ENCODE results near the gene HOXB8.

The HOXB8 gene

DNA sequence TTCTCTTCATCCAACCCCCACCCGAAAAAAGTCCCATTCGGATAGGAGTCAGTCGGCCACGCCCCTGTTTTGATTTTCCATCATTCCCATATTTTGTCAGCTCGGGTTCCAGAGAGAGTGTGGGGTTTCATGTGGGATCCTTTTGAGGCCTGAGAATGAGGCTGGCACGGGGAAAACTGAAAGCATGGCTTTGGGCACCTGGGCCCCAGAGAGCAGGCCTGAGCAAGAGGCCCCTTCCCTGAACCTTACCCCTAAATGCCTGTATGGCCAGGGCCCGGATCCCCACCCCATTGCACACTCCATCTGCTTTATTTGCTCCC lies 32.4 kb downstream of the HOXB8 start:
- no peak for DNase-seq

- DNase-seq, result no peak
Observed at GRCh38 chr17:48579760-48580554, 35.1 kb downstream of the HOXB8 start.

DNA sequence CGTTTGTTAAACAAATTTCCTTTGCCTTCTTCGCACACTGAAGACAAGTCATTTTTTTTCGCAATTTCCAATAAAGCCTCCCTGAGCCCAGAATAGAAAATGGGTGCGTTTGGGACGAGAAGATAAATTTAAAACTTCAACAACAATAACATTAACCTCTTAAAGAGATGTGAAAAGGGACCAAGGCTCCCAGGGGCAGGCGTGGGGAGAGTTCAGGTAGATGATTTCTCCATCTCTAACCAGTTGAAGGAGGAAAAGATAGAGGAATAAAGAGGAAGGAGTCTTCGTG lies 35.7 kb downstream of the HOXB8 start:
- no peak for DNase-seq

DNA sequence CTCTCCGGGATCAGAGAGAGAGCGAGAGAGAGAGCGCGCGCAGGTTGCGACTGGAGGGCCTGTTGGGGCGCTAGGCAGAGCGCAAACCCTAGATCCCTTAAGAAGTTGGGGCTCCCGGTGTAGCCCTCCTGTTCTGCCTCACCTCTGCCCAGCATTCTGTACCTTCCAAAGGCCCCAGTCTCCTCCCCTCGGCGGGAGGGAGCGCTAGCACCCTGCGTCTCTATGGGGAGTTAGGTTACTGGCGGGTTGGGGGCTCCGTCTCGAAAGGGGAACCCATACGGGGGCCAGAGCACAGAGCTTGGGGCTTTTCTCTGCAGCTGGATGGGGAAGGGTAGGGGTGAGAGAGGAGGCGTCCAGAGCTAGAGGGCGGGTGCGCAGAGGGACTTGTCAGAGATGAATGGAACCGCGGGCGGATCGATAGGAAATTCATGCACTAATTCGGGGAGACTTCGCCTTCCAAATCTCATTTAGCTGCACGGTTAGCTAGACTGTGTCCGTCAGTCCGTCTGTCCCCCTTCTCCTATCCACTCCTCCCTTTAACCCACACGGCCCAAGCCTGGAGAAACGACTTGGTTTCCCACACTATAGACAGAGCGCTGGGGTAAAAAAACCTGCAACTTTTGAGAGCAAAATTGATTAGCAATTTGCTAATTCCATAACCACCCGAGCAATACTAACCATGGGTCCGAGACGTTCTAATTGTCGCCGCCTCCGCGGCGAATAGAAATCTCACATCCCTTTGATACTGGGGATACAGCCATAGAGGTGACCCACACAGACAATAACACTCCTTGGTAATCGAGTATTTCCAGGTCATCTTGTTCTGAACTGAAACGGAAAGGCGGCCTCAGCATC lies 36.2 kb downstream of the HOXB8 start:
- no peak for DNase-seq

DNA sequence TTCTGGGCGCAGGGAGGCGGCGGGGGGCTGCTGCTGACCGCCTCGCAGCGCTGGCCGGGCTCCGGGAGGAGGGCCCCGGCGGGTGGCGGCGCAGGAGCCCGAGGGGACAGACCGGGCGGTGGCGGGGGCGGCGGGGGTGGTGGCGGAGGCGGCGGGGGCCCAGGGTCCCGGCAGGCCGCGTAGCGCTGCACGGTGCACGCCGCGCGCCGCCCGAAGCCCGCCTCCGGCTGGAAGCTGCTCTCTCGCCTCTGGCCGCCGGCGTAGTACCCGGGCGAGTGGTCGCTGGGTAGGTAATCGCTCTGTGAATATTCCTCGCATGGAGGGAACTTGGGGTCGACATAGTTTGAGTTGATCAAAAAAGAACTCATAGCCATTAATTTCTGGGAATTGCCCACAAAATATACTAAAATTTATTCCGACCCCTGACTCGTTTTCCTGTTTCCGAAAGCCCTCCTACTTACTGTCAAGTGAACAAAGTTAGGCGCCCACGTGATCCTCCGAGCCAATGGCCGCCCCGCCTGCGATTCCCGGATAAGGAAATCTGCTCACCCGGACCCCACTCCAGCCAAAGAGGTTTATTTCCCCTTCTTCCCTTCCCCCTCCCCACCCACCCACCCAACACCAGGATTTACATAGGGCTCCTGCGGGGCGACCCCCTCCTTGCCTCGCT lies 37.0 kb downstream of the HOXB8 start, which contains the start of gene HOXB4:
Gene HOXB4 (minus strand): TSS at position 405 of the 670 bp plus-strand sequence. CDS start 31 bp downstream, at position 374.
- no peak for DNase-seq

GRCh38 chr17:48577330-48577945 lies 37.7 kb downstream of the HOXB8 start:
- no peak for DNase-seq

DNA sequence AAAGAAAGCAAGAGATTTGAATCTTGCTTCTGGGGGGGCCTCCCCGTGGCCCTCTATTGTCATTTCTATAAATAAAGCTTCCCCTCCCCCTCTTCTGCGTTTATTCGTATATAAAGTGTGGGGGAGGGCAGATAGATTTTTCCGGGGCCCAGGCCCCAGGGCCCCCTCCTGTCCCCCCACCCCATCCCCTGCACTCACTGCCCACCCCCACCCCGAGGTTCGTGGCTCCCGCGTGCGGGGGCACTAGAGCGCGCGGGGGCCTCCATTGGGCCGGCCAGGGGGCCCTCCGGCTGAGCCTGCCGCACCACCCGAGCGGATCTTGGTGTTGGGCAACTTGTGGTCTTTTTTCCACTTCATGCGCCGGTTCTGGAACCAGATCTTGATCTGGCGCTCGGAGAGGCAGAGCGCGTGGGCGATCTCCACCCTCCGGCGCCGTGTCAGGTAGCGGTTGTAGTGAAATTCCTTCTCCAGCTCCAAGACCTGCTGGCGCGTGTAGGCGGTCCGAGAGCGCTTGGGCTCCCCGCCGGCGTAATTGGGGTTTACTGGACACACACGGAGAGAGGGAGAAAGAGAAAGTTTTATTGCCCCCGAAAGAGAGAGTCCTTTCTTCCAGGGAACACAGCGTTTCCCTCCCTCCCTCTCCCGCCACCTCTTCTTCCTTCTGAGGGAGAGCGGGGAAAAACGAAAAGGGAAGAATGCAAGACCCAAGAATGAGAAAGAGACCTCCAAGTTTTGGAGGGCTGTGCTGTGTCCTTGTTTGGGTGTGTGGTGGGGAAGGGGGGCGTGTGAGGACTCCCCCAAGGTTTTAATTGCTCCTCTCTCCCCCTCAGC lies 38.4 kb downstream of the HOXB8 start:
- no peak for DNase-seq

- DNase-seq, result no peak
Observed at GRCh38 chr17:48575673-48576478, 39.2 kb downstream of the HOXB8 start.

DNA sequence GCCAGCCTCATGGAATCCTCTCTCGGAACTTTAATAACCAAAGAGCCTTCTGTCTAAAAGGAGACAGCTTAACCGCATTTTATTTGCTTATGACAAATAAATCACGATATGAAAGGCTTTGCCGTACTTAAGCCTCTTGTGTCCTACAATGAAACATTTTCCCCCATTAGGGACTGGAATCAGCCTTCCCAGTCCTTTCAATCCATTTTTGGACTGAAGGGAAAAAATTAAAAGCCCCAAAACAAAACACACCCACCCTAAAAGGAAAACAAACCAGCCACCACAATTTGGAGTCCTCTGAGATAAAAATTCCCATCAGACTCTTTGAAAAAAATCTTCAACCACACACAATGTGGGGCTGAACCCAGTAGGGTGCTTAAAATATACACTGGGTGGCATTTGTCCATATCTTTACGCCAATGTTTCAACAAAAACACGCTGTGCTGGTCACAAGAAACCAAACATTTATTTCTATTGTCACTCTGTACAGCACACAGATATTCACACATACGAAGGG lies 40.0 kb downstream of the HOXB8 start:
- DNase-seq, result no peak

- no peak for DNase-seq
Observed at GRCh38 chr17:48574505-48575065, 40.5 kb downstream of the HOXB8 start.

DNA sequence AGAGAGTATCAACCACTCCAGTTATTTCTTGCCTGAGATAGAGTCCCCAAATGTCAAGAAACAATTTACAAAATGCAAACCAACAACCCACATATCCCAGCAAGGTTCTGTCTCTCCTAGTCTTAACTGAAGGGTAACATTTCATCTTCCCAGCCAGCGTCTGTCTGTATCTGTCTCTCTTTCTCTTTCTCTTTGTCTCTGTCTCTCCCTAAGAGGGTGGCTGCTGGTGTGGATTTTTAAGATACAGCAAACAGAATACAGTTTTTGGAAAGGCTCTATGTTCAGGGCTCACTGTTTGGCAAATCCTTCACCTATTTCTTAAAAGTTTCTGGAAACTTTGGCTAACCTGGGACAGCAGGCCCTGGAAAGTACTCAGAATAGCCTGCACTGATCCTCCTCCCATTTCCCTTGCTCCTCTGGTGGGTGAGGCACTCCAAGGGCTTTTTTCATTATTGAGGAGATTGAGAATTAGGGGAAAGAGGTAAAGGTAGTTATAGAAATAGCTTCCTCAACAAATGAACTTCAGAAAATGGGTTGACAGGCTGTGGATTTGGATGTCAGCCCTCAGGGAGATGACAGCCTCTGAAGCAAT lies 43.2 kb downstream of the HOXB8 start:
- no peak for DNase-seq

- no peak for DNase-seq
Observed at GRCh38 chr17:48571024-48571818, 43.9 kb downstream of the HOXB8 start.

GRCh38 chr17:48570325-48571023 lies 44.6 kb downstream of the HOXB8 start:
- DNase-seq, result no peak

GRCh38 chr17:48569674-48570324 lies 45.3 kb downstream of the HOXB8 start:
- no peak for DNase-seq

GRCh38 chr17:48569240-48569582 lies 45.9 kb downstream of the HOXB8 start:
- no peak for DNase-seq

DNA sequence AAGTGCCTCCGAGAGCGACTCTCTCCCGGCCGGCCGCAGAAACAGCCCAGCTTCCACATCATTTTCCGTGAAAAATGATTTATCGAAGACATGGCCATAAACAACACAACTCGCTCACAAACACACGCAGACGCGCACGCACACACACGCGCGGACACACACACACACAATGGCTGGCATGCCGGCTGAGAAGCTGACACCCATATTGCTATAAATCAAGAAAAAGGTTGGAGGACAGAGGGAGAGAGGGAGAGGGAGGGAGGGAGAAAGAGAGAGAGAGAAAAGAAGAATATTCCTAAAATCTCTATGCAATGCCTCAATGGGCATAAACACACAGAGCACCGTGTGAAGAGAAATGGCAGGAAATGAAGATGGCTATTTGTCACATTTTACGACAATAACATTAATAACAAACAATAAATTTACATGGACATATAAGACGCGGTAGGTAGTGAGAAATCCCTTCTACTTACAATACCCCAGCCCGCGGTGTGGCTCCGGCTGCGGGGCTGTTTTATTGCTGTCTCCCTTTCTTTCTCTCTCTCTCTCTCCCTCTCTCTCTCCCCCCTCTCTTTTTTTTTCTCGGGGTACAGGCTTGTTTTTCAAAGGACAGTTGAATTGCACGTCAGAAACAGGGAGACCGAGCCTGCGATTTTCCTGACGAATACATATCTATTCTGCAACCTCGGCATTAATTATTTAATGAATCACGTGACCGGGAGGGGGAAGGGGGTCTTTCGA lies 46.4 kb downstream of the HOXB8 start:
- DNase-seq, result no peak

GRCh38 chr17:48567646-48568354 lies 47.3 kb downstream of the HOXB8 start:
- no peak for DNase-seq

Data from NCI-H1092 treated with DMSO at 0.1 percent for 48 hours (cell line).